Measurements from ENCODE around the gene EIF4EBP3. TPM values are rescaled to one million over a fixed set of nuclear protein-coding genes. Genes with fewer than 3 reads are reported as not detected.
A peak's percentile ranks its signal among the peaks of the same experiment; 100 is the strongest.

The EIF4EBP3 gene
- total and polyA plus RNA-seq, 4 donors, result 1.4 to 55.8 (median 8.0) TPM

GRCh38 chr5:140545606-140546005, 1.9 kb upstream of the EIF4EBP3 start:
- Histone ChIP-seq H3K9me3 (ENCODE audit: control insufficient read depth in 4 of 4, low read length in 3 of 4) (no peaks in the 10 kb centered on the region), H3K9ac (ENCODE audit: low read depth in 1 of 2, low read length in 2 of 2) (no peak overlapping the region), H3K36me3 (ENCODE audit: control insufficient read depth in 4 of 4, insufficient read depth in 3 of 4, low read depth in 1 of 4, low read length in 3 of 4) (peaks cover 2 to 34% (median 27%) of the 10 kb centered on the region in 4 donors), H3K4me1 (ENCODE audit: control insufficient read depth in 4 of 4, insufficient read depth in 4 of 4, low read length in 3 of 4) (peaks cover 8 to 40% (median 33%) of the 10 kb centered on the region in 4 donors), H3K27ac (ENCODE audit: low read depth in 1 of 2, low read length in 2 of 2) (no peak overlapping the region), H3K4me3 (ENCODE audit: low read depth in 1 of 3, low read length in 3 of 3) (no peak overlapping the region), H3K27me3 (ENCODE audit: control insufficient read depth in 4 of 4, insufficient read depth in 4 of 4, low read length in 3 of 4) (no peaks in the 10 kb centered on the region)
- TF ChIP-seq ZBTB33 (IDR thresholded peaks at IDR 0.05) (no peak), GABPA (IDR thresholded peaks at IDR 0.05 in 1 of 2, conservative IDR thresholded peaks at IDR 0.05 in 1 of 2) (no peak), HNF4A (conservative IDR thresholded peaks at IDR 0.05) (no peak), HNF4G (IDR thresholded peaks at IDR 0.05) (no peak), YY1 (IDR thresholded peaks at IDR 0.05) (no peak), RAD21 (IDR thresholded peaks at IDR 0.05) (no peak), FOXA2 (IDR thresholded peaks at IDR 0.05) (no peak), FOXA1 (IDR thresholded peaks at IDR 0.05) (no peak)
- TF ChIP-seq, protein P1, sequence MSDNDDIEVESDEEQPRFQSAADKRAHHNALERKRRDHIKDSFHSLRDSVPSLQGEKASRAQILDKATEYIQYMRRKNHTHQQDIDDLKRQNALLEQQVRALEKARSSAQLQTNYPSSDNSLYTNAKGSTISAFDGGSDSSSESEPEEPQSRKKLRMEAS (IDR thresholded peaks at IDR 0.05), result no peak
- 98% methylated on average over 10 of the region's 10 CpGs for WGBS
- DNase-seq (ENCODE audit: low spot score), result no peak

- H3K4me1 ChIP-seq (ENCODE audit: control insufficient read depth in 4 of 4, insufficient read depth in 4 of 4, low read length in 3 of 4), result peaks cover 8 to 40% (median 33%) of the 10 kb centered on the region in 4 donors
- DNase-seq (ENCODE audit: low spot score), result no peak
- H3K4me3 ChIP-seq (ENCODE audit: low read depth in 1 of 3, low read length in 3 of 3), result no peak overlapping the region
- no peak overlapping the region for H3K9ac ChIP-seq (ENCODE audit: low read depth in 1 of 2, low read length in 2 of 2)
- peaks cover 2 to 29% (median 22%) of the 10 kb centered on the region in 4 donors for H3K36me3 ChIP-seq (ENCODE audit: control insufficient read depth in 4 of 4, insufficient read depth in 3 of 4, low read depth in 1 of 4, low read length in 3 of 4)
- no peaks in the 10 kb centered on the region for H3K27me3 ChIP-seq (ENCODE audit: control insufficient read depth in 4 of 4, insufficient read depth in 4 of 4, low read length in 3 of 4)
- 24% methylated on average over 13 of the region's 13 CpGs for WGBS
- peak overlapping the region; percentile 91 to 99 for H3K27ac ChIP-seq (ENCODE audit: low read depth in 1 of 2, low read length in 2 of 2)
- H3K9me3 ChIP-seq (ENCODE audit: control insufficient read depth in 4 of 4, low read length in 3 of 4), result no peaks in the 10 kb centered on the region
- TF ChIP-seq FOXA1 (IDR thresholded peaks at IDR 0.05), result no peak
- TF ChIP-seq EGR1 (IDR thresholded peaks at IDR 0.05; ENCODE audit: low read depth in 2 of 2), result no peak
- TF ChIP-seq TAF1 (conservative IDR thresholded peaks at IDR 0.05), result no peak
- TF ChIP-seq SP1 (IDR thresholded peaks at IDR 0.05), result peak; percentile 98
- TF ChIP-seq HNF4A (conservative IDR thresholded peaks at IDR 0.05), result no peak
- TF ChIP-seq JUND (IDR thresholded peaks at IDR 0.05), result peak in 1 of 2 donors; percentile 7
- peak; percentile 64 for TF ChIP-seq FOXA2 (IDR thresholded peaks at IDR 0.05)
- TF ChIP-seq NR2F2 (IDR thresholded peaks at IDR 0.05), result no peak
- TF ChIP-seq YY1 (IDR thresholded peaks at IDR 0.05), result peak; percentile 48
- TF ChIP-seq RXRA (IDR thresholded peaks at IDR 0.05), result peak in 1 of 2 donors; percentile 65
- TF ChIP-seq RAD21 (IDR thresholded peaks at IDR 0.05), result no peak
- TF ChIP-seq ZBTB33 (IDR thresholded peaks at IDR 0.05), result no peak
- peak; percentile 92 for TF ChIP-seq REST (IDR thresholded peaks at IDR 0.05)
- TF ChIP-seq HNF4G (IDR thresholded peaks at IDR 0.05), result no peak
- TF ChIP-seq, protein P2, sequence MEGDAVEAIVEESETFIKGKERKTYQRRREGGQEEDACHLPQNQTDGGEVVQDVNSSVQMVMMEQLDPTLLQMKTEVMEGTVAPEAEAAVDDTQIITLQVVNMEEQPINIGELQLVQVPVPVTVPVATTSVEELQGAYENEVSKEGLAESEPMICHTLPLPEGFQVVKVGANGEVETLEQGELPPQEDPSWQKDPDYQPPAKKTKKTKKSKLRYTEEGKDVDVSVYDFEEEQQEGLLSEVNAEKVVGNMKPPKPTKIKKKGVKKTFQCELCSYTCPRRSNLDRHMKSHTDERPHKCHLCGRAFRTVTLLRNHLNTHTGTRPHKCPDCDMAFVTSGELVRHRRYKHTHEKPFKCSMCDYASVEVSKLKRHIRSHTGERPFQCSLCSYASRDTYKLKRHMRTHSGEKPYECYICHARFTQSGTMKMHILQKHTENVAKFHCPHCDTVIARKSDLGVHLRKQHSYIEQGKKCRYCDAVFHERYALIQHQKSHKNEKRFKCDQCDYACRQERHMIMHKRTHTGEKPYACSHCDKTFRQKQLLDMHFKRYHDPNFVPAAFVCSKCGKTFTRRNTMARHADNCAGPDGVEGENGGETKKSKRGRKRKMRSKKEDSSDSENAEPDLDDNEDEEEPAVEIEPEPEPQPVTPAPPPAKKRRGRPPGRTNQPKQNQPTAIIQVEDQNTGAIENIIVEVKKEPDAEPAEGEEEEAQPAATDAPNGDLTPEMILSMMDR (IDR thresholded peaks at IDR 0.05; ENCODE audit: low read depth, low read length, missing input control), result no peak
- no peak for TF ChIP-seq GABPA (IDR thresholded peaks at IDR 0.05 in 1 of 2, conservative IDR thresholded peaks at IDR 0.05 in 1 of 2)
- TF ChIP-seq, protein P1 (IDR thresholded peaks at IDR 0.05), result no peak
- TF ChIP-seq ATF3 (IDR thresholded peaks at IDR 0.05), result no peak
These were observed 483 bp upstream of the EIF4EBP3 start for GRCh38 chr5:140546851-140547507.
